Activated CD4-positive, CD25-positive, alpha-beta regulatory T cell treated with anti-CD3 and anti-CD28 coated beads, Interleukin-2, amount 50 U/mL, for 24 hours (primary cell): ENCODE results near the gene STK17A.
"Not testable (repeated sequence)": the region's sequence is repeated elsewhere in the genome, so short reads cannot be mapped to it uniquely, and the experiment has no call there.

Source experiments
- ATAC-seq, 2 donors: fragments of 150-1000 bp; cut with Tn5 transposase; one replicate each; pipeline ENCODE4 v1.10.0; 2021; ENCODE audit warnings: mild to moderate bottlenecking in 1 of 2, moderate library complexity in 1 of 2

The STK17A gene

GRCh38 chr7:43569424-43569823 lies 13.5 kb upstream of the STK17A start:
- ATAC-seq: no peak

GRCh38 chr7:43570688-43571365 lies 12.1 kb upstream of the STK17A start:
- ATAC-seq: peak in 1 of 2 donors; percentile 9

GRCh38 chr7:43572516-43573049 lies 10.3 kb upstream of the STK17A start:
- ATAC-seq: peak; percentile 93 to 94

- not testable (repeated sequence) for ATAC-seq
Measured at GRCh38 chr7:43573832-43574231, 9.1 kb upstream of the STK17A start.

GRCh38 chr7:43575506-43575905 lies 7.4 kb upstream of the STK17A start:
- ATAC-seq: no peak

GRCh38 chr7:43576241-43576640 lies 6.7 kb upstream of the STK17A start:
- no peak for ATAC-seq

GRCh38 chr7:43577485-43577951 lies 5.4 kb upstream of the STK17A start:
- ATAC-seq: no peak

- ATAC-seq: peak; percentile 17 to 30
Measured at GRCh38 chr7:43583424-43584194, 701 bp downstream of the STK17A start.

GRCh38 chr7:43584195-43584586 lies 1.3 kb downstream of the STK17A start:
- no peak for ATAC-seq

- ATAC-seq: not testable (repeated sequence)
Measured at GRCh38 chr7:43584733-43585132, 1.8 kb downstream of the STK17A start.

GRCh38 chr7:43585562-43585961 lies 2.7 kb downstream of the STK17A start:
- ATAC-seq: no peak

- ATAC-seq: peak in 1 of 2 donors; percentile 14
Measured at GRCh38 chr7:43586251-43586900, 3.5 kb downstream of the STK17A start.

- ATAC-seq: no peak
Measured at GRCh38 chr7:43588477-43589132, 5.7 kb downstream of the STK17A start.

GRCh38 chr7:43589133-43589478 lies 6.2 kb downstream of the STK17A start:
- no peak for ATAC-seq

- ATAC-seq: no peak
Measured at GRCh38 chr7:43589728-43590127, 6.8 kb downstream of the STK17A start.

- peak; percentile 52 to 53 for ATAC-seq
Measured at GRCh38 chr7:43590862-43591557, 8.1 kb downstream of the STK17A start.

GRCh38 chr7:43591558-43592180 lies 8.8 kb downstream of the STK17A start:
- peak in 1 of 2 donors; percentile 19 for ATAC-seq

GRCh38 chr7:43592326-43592725 lies 9.4 kb downstream of the STK17A start:
- ATAC-seq: no peak

GRCh38 chr7:43593010-43593409 lies 10.1 kb downstream of the STK17A start:
- ATAC-seq: no peak

- no peak for ATAC-seq
Measured at GRCh38 chr7:43594020-43594419, 11.1 kb downstream of the STK17A start.

GRCh38 chr7:43596426-43596825 lies 13.5 kb downstream of the STK17A start:
- ATAC-seq: not testable (repeated sequence)

- no peak for ATAC-seq
Measured at GRCh38 chr7:43600056-43600455, 17.1 kb downstream of the STK17A start.
